Body of pancreas (tissue), 4 donors: ENCODE data around the gene ZNF672.

Source experiments
- CTCF ChIP-seq, 7 experiments: fragments of 450-650 bp in 4 of 7; fragments of 200-600 bp in 3 of 7; sonication (generic) in 3 of 7; IDR thresholded peaks; one replicate each; pipeline ENCODE4 v1.5.1; 2016 to 2019; ENCODE audit warnings: antibody characterized with exemption in 7 of 7
- POLR2A ChIP-seq, 3 donors: fragments of 450-650 bp; IDR thresholded peaks; one replicate each; pipeline ENCODE4 v1.6.1; 2016; ENCODE audit warnings: antibody characterized with exemption in 3 of 3, mild to moderate bottlenecking in 2 of 3

GRCh38 chr1:248813546-248813945 lies 24.5 kb upstream of the ZNF672 start:
- TF ChIP-seq CTCF (IDR thresholded peaks at IDR 0.05) (no peak), POLR2A (IDR thresholded peaks at IDR 0.05) (no peak)
